BLaER1 treated with 17β-estradiol and CSF1 and Interleukin-3, amounts not matched to agents 10 nM and 100 nM (cell line): Measurements from ENCODE around the gene HOXD4.

Experiments used
- H3K27ac ChIP-seq, 11 experiments: shearing (Covaris generic); formaldehyde crosslinking; 2 replicates each; pipeline ENCODE4 v1.8.1; 2022
- H3K27me3 ChIP-seq, 11 experiments: shearing (Covaris generic); formaldehyde crosslinking; 2 replicates each; pipeline ENCODE4 v1.8.1; 2022
- H3K36me3 ChIP-seq, 11 experiments: shearing (Covaris generic); formaldehyde crosslinking; 2 replicates each; pipeline ENCODE4 v1.8.1; 2022
- H3K4me1 ChIP-seq, 10 experiments: shearing (Covaris generic); formaldehyde crosslinking; 2 replicates each; pipeline ENCODE4 v1.8.1; 2022
- H3K4me2 ChIP-seq, 11 experiments: shearing (Covaris generic); formaldehyde crosslinking; 2 replicates each; pipeline ENCODE4 v1.8.1; 2022
- H3K4me3 ChIP-seq, 10 experiments: shearing (Covaris generic); formaldehyde crosslinking; 2 replicates each; pipeline ENCODE4 v1.8.1; 2022
- H3K9ac ChIP-seq, 11 experiments: shearing (Covaris generic); formaldehyde crosslinking; 2 replicates each; pipeline ENCODE4 v1.8.1; 2022
- H3K9me3 ChIP-seq, 11 experiments: shearing (Covaris generic); formaldehyde crosslinking; replicated peaks in 1 of 11; 2 replicates each; pipeline ENCODE4 v1.8.1; 2022
- H4K20me1 ChIP-seq, 11 experiments: shearing (Covaris generic); formaldehyde crosslinking; 2 replicates each; pipeline ENCODE4 v1.8.1; 2022
- Cebpa-rat ChIP-seq, 11 experiments: shearing (Covaris generic); IDR thresholded peaks; 2 replicates each; pipeline ENCODE4 v1.8.1; 2022

HOXD4 gene

DNA sequence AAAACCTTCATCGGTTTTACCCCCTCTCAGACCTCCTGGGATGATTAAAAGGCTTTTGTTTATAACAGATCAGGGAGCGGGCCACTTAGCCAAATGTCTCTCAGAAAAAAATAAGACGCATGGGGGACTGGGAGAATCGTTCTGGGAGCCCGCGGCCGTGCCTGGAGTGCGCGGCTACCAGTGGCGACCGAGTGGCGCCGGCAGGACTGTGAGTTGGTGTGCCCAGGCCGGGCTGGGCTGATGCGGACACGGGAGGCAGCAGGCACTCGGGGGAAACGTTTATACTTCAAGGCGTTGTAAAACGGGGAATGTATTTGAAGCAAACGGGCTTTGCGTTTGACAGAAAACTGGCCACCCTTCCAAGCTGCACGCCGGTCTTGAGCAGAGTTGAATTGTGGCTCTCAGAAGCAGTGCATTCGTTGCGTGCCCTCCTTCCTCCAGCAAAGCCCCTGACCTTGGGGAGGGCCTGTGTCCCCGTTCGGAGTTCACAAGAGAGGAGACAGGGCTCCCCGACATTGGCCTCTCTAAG lies 39.4 kb upstream of the HOXD4 start:
- no peak for TF ChIP-seq Cebpa-rat (IDR thresholded peaks at IDR 0.05)
- H3K9ac ChIP-seq, result no peak overlapping the region

DNA sequence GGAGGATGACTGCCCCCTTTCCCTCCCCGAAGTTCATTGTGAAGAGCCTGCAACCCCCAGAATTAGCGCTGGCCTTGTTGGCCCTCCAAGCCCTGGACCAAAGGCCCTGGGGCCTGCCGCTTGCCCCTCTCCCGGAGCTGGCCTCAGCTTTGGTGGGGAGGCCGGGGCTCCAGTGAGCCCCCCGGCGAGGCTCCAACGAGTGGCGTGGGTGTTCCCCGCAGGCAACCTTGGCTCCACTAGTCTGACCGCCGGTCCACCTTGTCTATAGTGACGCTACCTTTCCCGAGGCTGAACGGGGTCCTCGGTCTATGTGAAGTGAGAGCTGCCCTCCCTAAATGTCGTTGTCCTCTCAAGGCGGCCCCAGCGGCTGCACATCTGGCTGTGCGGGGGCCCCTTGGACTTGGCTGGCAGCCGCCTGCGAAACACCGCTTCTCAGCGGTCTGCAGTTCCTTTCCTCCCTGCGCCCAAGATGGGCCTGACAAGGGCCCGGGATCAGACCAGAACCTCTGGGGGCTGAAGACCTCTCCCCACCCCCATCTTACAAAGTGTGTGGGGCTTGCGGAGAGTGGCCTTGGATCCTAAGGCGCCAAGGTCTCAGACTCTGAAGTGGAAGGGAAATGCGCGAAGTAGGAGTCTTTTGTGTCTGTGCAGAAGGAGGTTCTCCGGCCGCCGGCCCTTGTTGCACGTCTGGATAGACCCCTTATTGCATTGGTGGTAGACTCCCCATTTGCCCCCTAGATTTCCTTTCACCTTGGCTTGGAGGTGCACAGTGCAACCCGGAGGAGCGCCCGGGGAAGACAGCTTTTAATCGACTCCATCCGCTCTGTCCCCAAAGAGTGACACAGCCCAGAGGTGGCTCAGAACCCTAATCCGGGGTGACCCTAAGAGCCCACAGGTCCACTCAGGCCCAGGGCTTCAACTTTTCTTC lies 38.7 kb upstream of the HOXD4 start:
- no peak overlapping the region for H3K9ac ChIP-seq
- H3K9me3 ChIP-seq, result peaks cover 37 to 68% (median 51%) of the 10 kb centered on the region in 11 experiments
- no peak overlapping the region for H3K4me2 ChIP-seq
- no peaks in the 10 kb centered on the region for H3K4me1 ChIP-seq
- no peak overlapping the region for H3K4me3 ChIP-seq
- no peaks in the 10 kb centered on the region for H3K36me3 ChIP-seq
- H4K20me1 ChIP-seq, result peaks cover 0 to 76% (median 33%) of the 10 kb centered on the region in 11 experiments; a peak in 17 of 22 replicates
- no peak overlapping the region for H3K27ac ChIP-seq
- H3K27me3 ChIP-seq, result peaks cover 95 to 100% (median 99%) of the 10 kb centered on the region in 11 experiments
- TF ChIP-seq Cebpa-rat (IDR thresholded peaks at IDR 0.05), result no peak

More for the DNA sequence above, 39.4 kb upstream of the HOXD4 start:
- Histone ChIP-seq H4K20me1 (peaks cover 0 to 69% (median 33%) of the 10 kb centered on the region in 11 experiments; a peak in 17 of 22 replicates), H3K27ac (no peak overlapping the region), H3K9me3 (peaks cover 34 to 66% (median 48%) of the 10 kb centered on the region in 11 experiments), H3K4me1 (no peaks in the 10 kb centered on the region), H3K27me3 (peaks cover 92 to 99% (median 97%) of the 10 kb centered on the region in 11 experiments), H3K4me2 (no peak overlapping the region), H3K4me3 (no peak overlapping the region), H3K36me3 (no peaks in the 10 kb centered on the region)

DNA sequence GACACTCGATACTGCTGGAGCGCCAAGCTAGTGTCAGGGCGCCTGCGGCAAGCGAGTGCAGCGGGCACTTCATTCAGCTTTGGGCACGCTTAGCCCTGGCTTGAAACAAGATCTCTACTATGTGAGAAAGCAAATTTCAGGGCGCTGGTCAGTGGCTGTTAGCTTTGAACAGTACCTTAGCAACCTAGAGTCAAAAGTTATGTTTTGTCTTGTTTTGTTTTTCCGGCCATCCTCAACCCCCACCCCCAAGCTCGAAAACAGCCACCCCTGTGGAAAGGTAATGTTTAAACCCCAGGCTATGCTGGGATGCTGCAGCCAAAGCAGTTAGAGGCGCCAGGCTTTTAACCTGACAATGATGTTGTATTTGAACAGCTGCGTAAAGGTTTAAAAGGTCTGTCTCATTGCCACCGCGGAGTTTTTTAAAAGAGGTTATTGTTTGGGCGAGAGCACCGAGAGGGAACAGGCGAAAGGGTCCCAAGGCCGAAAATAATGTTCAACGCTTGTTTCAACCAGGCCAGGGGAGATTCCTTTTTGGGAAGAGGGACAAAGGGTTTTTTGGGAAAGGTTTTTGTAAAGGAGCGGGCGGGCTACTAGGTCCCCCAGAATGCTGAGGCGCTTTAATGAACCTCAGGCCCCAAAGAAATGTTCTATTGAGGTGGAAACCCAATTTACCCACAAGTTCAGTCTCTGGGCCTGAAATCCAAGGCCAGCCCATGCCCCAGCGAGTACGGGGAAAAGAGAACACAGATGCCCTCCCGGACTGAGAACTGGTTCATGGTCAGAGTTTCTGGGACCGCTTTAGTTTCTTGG lies 37.0 kb upstream of the HOXD4 start:
- Histone ChIP-seq H3K36me3 (no peaks in the 10 kb centered on the region), H3K4me3 (no peak overlapping the region), H4K20me1 (peaks cover 0 to 86% (median 33%) of the 10 kb centered on the region in 11 experiments; a peak in 17 of 22 replicates), H3K9me3 (peaks cover 36 to 66% (median 48%) of the 10 kb centered on the region in 11 experiments), H3K27me3 (peaks cover 100% of the 10 kb centered on the region in 11 experiments), H3K9ac (no peak overlapping the region), H3K27ac (no peak overlapping the region), H3K4me2 (no peak overlapping the region), H3K4me1 (no peaks in the 10 kb centered on the region)
- TF ChIP-seq Cebpa-rat (IDR thresholded peaks at IDR 0.05), result no peak

DNA sequence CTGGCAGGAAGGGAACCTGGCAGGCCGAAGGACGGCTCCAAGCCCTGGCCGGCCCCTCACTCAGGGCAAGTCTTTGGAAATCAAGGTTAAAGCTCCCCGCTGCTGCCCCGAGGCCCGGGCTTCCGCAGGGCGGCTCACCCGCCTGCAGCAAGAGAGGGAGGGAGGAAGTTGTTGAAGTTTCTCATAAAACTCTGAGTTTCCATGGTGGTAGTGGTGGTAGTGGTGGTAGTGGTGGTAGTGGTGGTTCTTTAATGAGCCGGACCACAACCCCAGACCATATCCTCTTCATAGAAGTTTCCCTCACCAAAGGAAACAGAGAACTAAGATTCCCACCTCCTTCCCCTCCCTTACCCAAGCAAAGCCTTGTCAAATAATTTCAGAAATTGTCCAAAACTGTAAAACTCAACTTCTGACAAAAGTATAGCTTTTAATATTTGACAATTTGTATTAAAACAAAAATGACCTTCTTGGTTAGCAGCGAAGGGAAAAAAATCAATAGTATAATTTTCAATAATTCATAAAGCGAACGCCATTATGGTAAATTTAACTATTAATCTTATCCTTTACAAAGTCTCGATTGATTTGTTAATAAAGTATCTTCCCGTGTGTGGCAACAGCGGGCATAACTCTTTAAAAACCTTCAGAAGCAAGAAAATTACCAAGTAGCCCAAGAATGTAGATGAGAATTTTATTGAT lies 36.3 kb upstream of the HOXD4 start:
- Histone ChIP-seq H4K20me1 (peaks cover 0 to 84% (median 33%) of the 10 kb centered on the region in 11 experiments; a peak in 17 of 22 replicates), H3K4me2 (no peak overlapping the region), H3K27ac (no peak overlapping the region), H3K9me3 (peaks cover 33 to 64% (median 46%) of the 10 kb centered on the region in 11 experiments), H3K4me1 (no peaks in the 10 kb centered on the region), H3K9ac (no peak overlapping the region), H3K27me3 (peaks cover 100% of the 10 kb centered on the region in 11 experiments), H3K4me3 (no peak overlapping the region), H3K36me3 (no peaks in the 10 kb centered on the region)
- TF ChIP-seq Cebpa-rat (IDR thresholded peaks at IDR 0.05), result no peak

DNA sequence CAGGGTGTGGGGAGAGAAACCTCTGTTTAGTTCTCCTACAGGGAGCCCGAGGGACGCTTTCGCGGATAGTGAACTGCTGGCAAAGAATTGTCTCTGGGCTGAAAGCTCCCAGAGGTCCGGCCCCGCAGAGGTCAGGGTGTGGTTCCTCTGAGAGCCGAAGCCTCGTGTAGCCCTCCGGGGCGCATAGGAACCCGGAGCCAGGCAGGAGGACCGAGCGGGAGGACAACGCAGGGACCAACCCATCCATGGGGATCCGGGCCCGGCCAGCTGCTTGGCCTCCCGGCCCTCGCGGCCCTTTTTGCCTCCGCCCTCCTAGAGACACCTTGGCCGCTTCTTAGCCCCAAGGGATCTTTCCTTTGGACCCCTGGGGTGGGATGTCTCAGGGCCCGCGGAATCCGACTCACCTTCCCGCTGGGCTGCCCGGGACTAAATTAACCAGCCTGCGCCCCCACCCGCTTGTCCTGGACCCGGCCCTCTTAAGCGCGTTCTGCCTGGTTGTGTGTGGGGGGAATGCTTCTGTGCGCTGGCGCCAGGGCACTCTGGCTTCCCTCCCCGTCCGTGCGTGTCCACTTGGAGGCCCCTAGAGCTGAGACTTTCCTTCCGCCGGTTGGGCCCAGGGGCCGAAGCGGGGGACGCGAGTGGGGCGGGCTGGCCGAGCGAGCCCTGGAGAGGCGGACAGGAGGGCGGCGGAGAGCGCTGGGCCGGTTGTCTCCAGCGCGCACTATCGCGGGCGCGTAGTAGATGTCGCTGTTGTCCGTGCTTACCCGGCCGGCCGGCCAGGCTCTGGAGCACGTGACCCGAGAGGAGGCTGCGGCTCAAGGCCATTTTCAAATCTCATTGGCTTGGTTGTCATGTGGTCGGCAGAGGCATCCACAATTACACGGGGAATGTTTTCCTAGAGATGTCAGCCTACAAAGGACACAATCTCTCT lies 35.2 kb upstream of the HOXD4 start, which contains the start of gene HOXD10:
Gene HOXD10 (plus strand): TSS at position 896 of the 931 bp plus-strand sequence. CDS start 56 bp downstream, outside the sequence.
- Histone ChIP-seq H3K9me3 (peaks cover 33 to 73% (median 49%) of the 10 kb centered on the region in 11 experiments), H3K36me3 (no peaks in the 10 kb centered on the region), H3K4me1 (no peaks in the 10 kb centered on the region), H3K9ac (no peak within 1 kb of the TSS), H3K27me3 (peaks cover 100% of the 10 kb centered on the region in 11 experiments), H3K4me2 (no peak within 1 kb of the TSS), H4K20me1 (peaks cover 0 to 84% (median 37%) of the 10 kb centered on the region in 11 experiments; a peak in 17 of 22 replicates), H3K27ac (no peak within 1 kb of the TSS), H3K4me3 (peak within 1 kb of the TSS in 1 of 10 experiments; percentile 14; a peak in 1 of 20 replicates)
- TF ChIP-seq Cebpa-rat (IDR thresholded peaks at IDR 0.05), result no peak

DNA sequence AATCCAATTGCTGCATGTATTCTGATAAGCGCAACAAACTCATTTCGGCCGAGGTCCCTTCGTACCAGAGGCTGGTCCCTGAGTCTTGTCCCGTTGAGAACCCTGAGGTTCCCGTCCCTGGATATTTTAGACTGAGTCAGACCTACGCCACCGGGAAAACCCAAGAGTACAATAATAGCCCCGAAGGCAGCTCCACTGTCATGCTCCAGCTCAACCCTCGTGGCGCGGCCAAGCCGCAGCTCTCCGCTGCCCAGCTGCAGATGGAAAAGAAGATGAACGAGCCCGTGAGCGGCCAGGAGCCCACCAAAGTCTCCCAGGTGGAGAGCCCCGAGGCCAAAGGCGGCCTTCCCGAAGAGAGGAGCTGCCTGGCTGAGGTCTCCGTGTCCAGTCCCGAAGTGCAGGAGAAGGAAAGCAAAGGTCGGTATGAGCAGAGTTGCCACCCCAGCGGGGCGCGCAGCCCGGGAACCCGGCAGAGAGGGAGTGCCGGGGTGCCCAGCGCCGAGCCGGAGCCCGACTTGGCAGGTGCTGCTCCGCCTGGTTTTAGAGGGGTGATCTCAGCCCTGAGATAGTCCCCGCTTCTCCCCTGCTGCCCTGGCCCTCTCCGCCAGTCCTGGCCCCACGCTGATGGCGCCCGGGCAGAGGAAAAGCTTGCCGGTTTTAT lies 34.1 kb upstream of the HOXD4 start:
- H3K27me3 ChIP-seq, result peaks cover 100% of the 10 kb centered on the region in 11 experiments
- no peaks in the 10 kb centered on the region for H3K4me1 ChIP-seq
- no peaks in the 10 kb centered on the region for H3K36me3 ChIP-seq
- TF ChIP-seq Cebpa-rat (IDR thresholded peaks at IDR 0.05), result no peak
- H3K4me2 ChIP-seq, result no peak overlapping the region
- peaks cover 0 to 83% (median 37%) of the 10 kb centered on the region in 11 experiments; a peak in 17 of 22 replicates for H4K20me1 ChIP-seq
- peaks cover 42 to 78% (median 57%) of the 10 kb centered on the region in 11 experiments for H3K9me3 ChIP-seq
- H3K27ac ChIP-seq, result no peak overlapping the region
- H3K4me3 ChIP-seq, result no peak overlapping the region
- no peak overlapping the region for H3K9ac ChIP-seq

DNA sequence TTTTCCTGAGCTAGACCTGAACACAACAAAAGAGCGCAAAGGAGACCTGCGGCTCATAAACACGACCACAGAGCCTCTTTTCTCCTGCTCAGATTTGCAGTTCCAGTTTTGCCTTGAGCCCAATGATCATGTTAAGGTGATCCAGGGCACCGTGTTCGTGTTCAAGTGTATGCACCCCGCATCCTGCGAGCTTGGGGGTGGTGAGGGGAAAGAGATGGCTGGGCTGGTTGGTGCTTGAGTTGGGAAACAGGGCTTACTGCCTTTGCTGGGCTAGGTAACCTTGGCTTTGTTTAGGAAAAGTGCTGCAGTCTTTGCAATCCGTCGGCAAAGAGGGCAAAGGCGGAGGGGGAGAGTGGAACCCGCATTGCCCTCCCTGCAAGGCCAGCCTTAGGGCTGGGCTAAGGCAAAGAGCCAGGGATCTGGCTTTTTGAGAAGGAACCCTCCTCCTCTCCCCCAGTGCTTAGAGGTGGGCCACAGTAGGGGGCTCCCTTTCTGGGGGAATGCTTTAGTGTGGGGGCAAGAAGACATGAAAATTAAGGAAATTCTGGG lies 33.5 kb upstream of the HOXD4 start:
- no peaks in the 10 kb centered on the region; a peak in 1 of 22 replicates for H3K36me3 ChIP-seq
- no peak overlapping the region for H3K4me2 ChIP-seq
- TF ChIP-seq Cebpa-rat (IDR thresholded peaks at IDR 0.05), result no peak
- H3K9me3 ChIP-seq, result peaks cover 42 to 78% (median 57%) of the 10 kb centered on the region in 11 experiments
- no peak overlapping the region for H3K9ac ChIP-seq
- H3K4me3 ChIP-seq, result no peak overlapping the region
- no peak overlapping the region for H3K27ac ChIP-seq
- H3K4me1 ChIP-seq, result no peaks in the 10 kb centered on the region
- peaks cover 100% of the 10 kb centered on the region in 11 experiments for H3K27me3 ChIP-seq
- peaks cover 0 to 82% (median 33%) of the 10 kb centered on the region in 11 experiments; a peak in 17 of 22 replicates for H4K20me1 ChIP-seq
